IMR-90 (cell line): ENCODE data around the gene SEL1L. TPM values are rescaled to one million over a fixed set of nuclear protein-coding genes. Genes with fewer than 3 reads are reported as not detected.

Experiments
- ATAC-seq: fragments of 200-7000 bp; cut with Tn5 transposase; 2 replicates; pipeline ENCODE4 v1.9.1; 2020; ENCODE audit warnings: low read depth, mild to moderate bottlenecking, moderate library complexity
- BruUV-seq: library from RNA; stranded (reverse); fragments of 400-500 nt; replicated peaks from 2 replicates; lab custom pipeline; 2021; lab: Mats Ljungman, UMichigan
- CTCF ChIA-PET: fragments of 300-600 bp; formaldehyde crosslinking; extraction: SDS; loops from one replicate; lab custom pipeline; 2021; ENCODE audit warnings: antibody characterized with exemption; lab: Yijun Ruan, JAX
- POLR2A ChIA-PET: fragments of 300-600 bp; sonication (Branson Sonifier 250); formaldehyde crosslinking; loops from one replicate; lab custom pipeline; 2022; ENCODE audit warnings: antibody characterized with exemption; ENCODE audit not compliant: unreplicated experiment; lab: Charles Lee
- DNase-seq: peaks from one replicate; pipeline ENCODE4 v3.0.0; 2013
- H2AFZ ChIP-seq: replicated peaks from 2 replicates; pipeline ENCODE3; 2013; ENCODE audit warnings: low read length, mild to moderate bottlenecking; ENCODE audit not compliant: poor library complexity
- H2AK5ac ChIP-seq: 2 replicates; pipeline ENCODE4 v1.6.1; 2013; ENCODE audit warnings: low read depth, low read length, inconsistent platforms
- H2AK9ac ChIP-seq: replicated peaks from 2 replicates; pipeline ENCODE3; 2013; ENCODE audit warnings: mild to moderate bottlenecking, low read depth, low read length, moderate library complexity; ENCODE audit not compliant: poor library complexity
- H2BK120ac ChIP-seq: 2 replicates; pipeline ENCODE4 v1.6.1; 2013; ENCODE audit warnings: low read depth, low read length, inconsistent platforms
- H2BK15ac ChIP-seq: 3 replicates; pipeline ENCODE4 v1.6.1; 2013; ENCODE audit warnings: low read depth, low read length, inconsistent platforms
- H2BK20ac ChIP-seq: 2 replicates; pipeline ENCODE4 v1.6.1; 2013; ENCODE audit warnings: low read depth, mild to moderate bottlenecking, inconsistent platforms, low read length, moderate library complexity
- H2BK5ac ChIP-seq: 2 replicates; pipeline ENCODE4 v1.6.1; 2013; ENCODE audit warnings: mild to moderate bottlenecking, low read depth, low read length, inconsistent platforms; ENCODE audit not compliant: poor library complexity, severe bottlenecking
- H3K14ac ChIP-seq: replicated peaks from 2 replicates; pipeline ENCODE4 v1.6.1; 2013; ENCODE audit warnings: low read depth, low read length, inconsistent platforms
- H3K18ac ChIP-seq: 2 replicates; pipeline ENCODE4 v1.6.1; 2013; ENCODE audit warnings: low read depth, low read length, control low read depth
- H3K23ac ChIP-seq: 2 replicates; pipeline ENCODE4 v1.6.1; 2013; ENCODE audit warnings: low read depth, low read length, inconsistent platforms
- H3K27ac ChIP-seq: 2 replicates; pipeline ENCODE4 v1.5.1; 2013; ENCODE audit warnings: mild to moderate bottlenecking, control low read depth, low read length; ENCODE audit not compliant: insufficient read depth
- H3K27me3 ChIP-seq: 2 replicates; pipeline ENCODE4 v1.6.1; 2013; ENCODE audit warnings: low read length; ENCODE audit not compliant: control insufficient read depth, insufficient read depth
- H3K36me3 ChIP-seq: 2 replicates; pipeline ENCODE4 v1.6.1; 2013; ENCODE audit warnings: low read length, mixed read lengths; ENCODE audit not compliant: control insufficient read depth, insufficient read depth
- H3K4ac ChIP-seq: 2 replicates; pipeline ENCODE4 v1.6.1; 2013; ENCODE audit warnings: low read depth, low read length, inconsistent platforms
- H3K4me1 ChIP-seq: 2 replicates; pipeline ENCODE4 v1.6.1; 2013; ENCODE audit warnings: low read length, mixed read lengths; ENCODE audit not compliant: control insufficient read depth, insufficient read depth
- H3K4me2 ChIP-seq: 2 replicates; pipeline ENCODE4 v1.6.1; 2013; ENCODE audit warnings: low read depth, mild to moderate bottlenecking, control low read depth, low read length, moderate library complexity
- H3K4me3 ChIP-seq: 2 replicates; pipeline ENCODE4 v1.5.1; 2013; ENCODE audit warnings: low read depth, mild to moderate bottlenecking, control low read depth, low read length, moderate library complexity; ENCODE audit not compliant: insufficient read depth
- H3K56ac ChIP-seq: 2 replicates; pipeline ENCODE4 v1.6.1; 2013; ENCODE audit warnings: low read length, inconsistent platforms; ENCODE audit not compliant: insufficient read depth; ENCODE audit errors: extremely low read depth
- H3K79me1 ChIP-seq, 2 experiments: 2 replicates each; pipeline ENCODE4 v1.6.1; 2013; ENCODE audit warnings: low read length in 2 of 2, inconsistent platforms in 1 of 2, low read depth in 1 of 2
- H3K9ac ChIP-seq: 2 replicates; pipeline ENCODE4 v1.6.1; 2013; ENCODE audit warnings: low read depth, low read length, control low read depth
- H3K9me1 ChIP-seq: 2 replicates; pipeline ENCODE4 v1.6.1; 2013; ENCODE audit warnings: low read length, inconsistent platforms; ENCODE audit not compliant: insufficient read depth
- H3K9me3 ChIP-seq: 2 replicates; pipeline ENCODE4 v1.6.1; 2013; ENCODE audit warnings: low read length; ENCODE audit not compliant: control insufficient read depth, insufficient read depth
- H4K20me1 ChIP-seq: 2 replicates; pipeline ENCODE4 v1.6.1; 2013; ENCODE audit warnings: low read length, inconsistent platforms; ENCODE audit not compliant: insufficient read depth
- H4K5ac ChIP-seq: 2 replicates; pipeline ENCODE4 v1.6.1; 2013; ENCODE audit warnings: mild to moderate bottlenecking, low read depth, low read length, control low read depth
- H4K8ac ChIP-seq, 2 experiments: 2 replicates each; pipeline ENCODE4 v1.6.1; 2013; ENCODE audit warnings: low read depth in 2 of 2, low read length in 2 of 2, control low read depth in 1 of 2, inconsistent platforms in 1 of 2
- H4K91ac ChIP-seq: 2 replicates; pipeline ENCODE4 v1.6.1; 2013; ENCODE audit warnings: low read depth, low read length, inconsistent platforms; ENCODE audit not compliant: insufficient read depth
- BHLHE40 ChIP-seq: fragments of 150-350 bp; IDR thresholded peaks from 2 replicates; pipeline ENCODE4 v1.6.1; 2016; ENCODE audit warnings: mild to moderate bottlenecking, low read depth, low read length
- CEBPB ChIP-seq: IDR thresholded peaks from 2 replicates; pipeline ENCODE4 v1.6.1; 2012; ENCODE audit warnings: low read depth, low read length, improper control_type of control experiment
- CHD1 ChIP-seq: IDR thresholded peaks from 2 replicates; pipeline ENCODE4 v1.6.1; 2012; ENCODE audit warnings: low read depth, low read length, improper control_type of control experiment
- CTCF ChIP-seq: conservative IDR thresholded peaks from 2 replicates; pipeline ENCODE4 v1.5.1; 2012; ENCODE audit warnings: mild to moderate bottlenecking, low read depth, low read length, improper control_type of control experiment
- FOS ChIP-seq: fragments of 150-350 bp; IDR thresholded peaks from 2 replicates; pipeline ENCODE4 v1.6.1; 2016; ENCODE audit warnings: low read depth, low read length
- MXI1 ChIP-seq: IDR thresholded peaks from 2 replicates; pipeline ENCODE4 v1.6.1; 2012; ENCODE audit warnings: low read depth, mild to moderate bottlenecking, low read length, moderate library complexity, borderline replicate concordance
- NFE2L2 ChIP-seq: fragments of 150-350 bp; IDR thresholded peaks from 2 replicates; pipeline ENCODE4 v1.6.1; 2016; ENCODE audit warnings: low read depth, mild to moderate bottlenecking, low read length
- POLR2A ChIP-seq: IDR thresholded peaks from 2 replicates; pipeline ENCODE4 v1.6.1; 2012; ENCODE audit warnings: mild to moderate bottlenecking, low read depth, low read length
- RAD21 ChIP-seq: IDR thresholded peaks from 2 replicates; pipeline ENCODE4 v1.6.1; 2012; ENCODE audit warnings: low read length, improper control_type of control experiment
- RCOR1 ChIP-seq: IDR thresholded peaks from 2 replicates; pipeline ENCODE4 v1.6.1; 2012; ENCODE audit warnings: mild to moderate bottlenecking, low read length, improper control_type of control experiment; ENCODE audit not compliant: insufficient replicate concordance
- RFX5 ChIP-seq: IDR thresholded peaks from 2 replicates; pipeline ENCODE4 v1.8.0; 2012; ENCODE audit warnings: low read depth, mild to moderate bottlenecking, low read length, moderate library complexity
- SMC3 ChIP-seq: fragments of 150-350 bp; IDR thresholded peaks from 2 replicates; pipeline ENCODE4 v1.6.1; 2016; ENCODE audit warnings: low read depth, mild to moderate bottlenecking, antibody characterized with exemption, low read length, moderate library complexity
- whole genome bisulfite sequencing, 2 experiments: methylation state at CpG; one replicate each; pipeline versions ENCODE4 v1.1.5 to v1.1.7; 2013; ENCODE audit warnings: missing lambda C conversion rate in 2 of 2; ENCODE audit not compliant: insufficient read length in 1 of 2; ENCODE audit errors: extremely low coverage in 2 of 2; 5-methylcytosine and 5-hydroxymethylcytosine counted together
- dilution Hi-C: fragments of 300-500 bp; cut with HindIII; formaldehyde crosslinking; loops from one replicate; pipeline ENCODE4 v1.14.3; 2018; ENCODE audit warnings: low sequenced_read_pairs; ENCODE audit not compliant: unreplicated experiment
- in situ Hi-C: fragments of 300-500 bp; cut with MboI; formaldehyde crosslinking; loops from 3 replicates; pipeline ENCODE4 v1.14.3; 2019; ENCODE audit warnings: low sequenced_read_pairs, inconsistent platforms, mixed read lengths
- intact Hi-C: fragments of 100-400 bp; cut with micrococcal nuclease; formaldehyde crosslinking; loops from 2 replicates; pipeline ENCODE4 v1.10.0; 2022
- polyA plus RNA-seq, 3 experiments: library from polyadenylated mRNA; depleted of rRNA; stranded (reverse); fragments of >200 nt; gene quantifications; 2 replicates each; pipeline ENCODE4 v1.2.3, GENCODE V29; 2012; ENCODE audit warnings: low replicate concordance in 1 of 3
- total RNA-seq: library from RNA; depleted of rRNA; stranded (reverse); fragments of >200 nt; gene quantifications from 2 replicates; pipeline ENCODE4 v1.2.3, GENCODE V29; 2012

SEL1L gene
- total and polyA plus RNA-seq, 2 of the 4 experiments (the other 2 are of a cell fraction), result 21.0 to 62.4 TPM

- no peaks in the 10 kb centered on the region for H3K79me1 ChIP-seq
- ChIA-PET POLR2A (no interaction called here), CTCF (no interaction called here)
- no peak overlapping the region for H4K91ac ChIP-seq
- no peak overlapping the region for H4K8ac ChIP-seq
- no peaks in the 10 kb centered on the region for H4K20me1 ChIP-seq
- no peak overlapping the region for H2BK15ac ChIP-seq
- intact Hi-C loops, result no loop called here
- H2BK20ac ChIP-seq, result no peak overlapping the region
- no peak overlapping the region for H3K14ac ChIP-seq
- H2AK5ac ChIP-seq, result no peak overlapping the region
- H3K27ac ChIP-seq, result no peak overlapping the region
- no peaks in the 10 kb centered on the region for H3K9me3 ChIP-seq
- BruUV-seq, result no TSS peak
- no peaks in the 10 kb centered on the region for H3K27me3 ChIP-seq
- H3K4me1 ChIP-seq, result no peaks in the 10 kb centered on the region
- DNase-seq (no peak), ATAC-seq (no peak)
- H3K36me3 ChIP-seq, result peaks cover 31% of the 10 kb centered on the region
- in situ Hi-C loops, result no loop called here
- no peak overlapping the region for H2AFZ ChIP-seq
- no peak overlapping the region for H2BK120ac ChIP-seq
- no peak for TF ChIP-seq RFX5
- no peak for TF ChIP-seq MXI1
- TF ChIP-seq FOS, result no peak
- no peak for TF ChIP-seq CTCF
- TF ChIP-seq CHD1, result no peak
- TF ChIP-seq RAD21, result no peak
- no peak for TF ChIP-seq POLR2A
- TF ChIP-seq RCOR1, result no peak
- TF ChIP-seq NFE2L2, result no peak
- no peak for TF ChIP-seq BHLHE40
- no peak for TF ChIP-seq SMC3
- TF ChIP-seq CEBPB, result no peak
- H3K4ac ChIP-seq, result no peak overlapping the region
- H3K9me1 ChIP-seq, result no peaks in the 10 kb centered on the region
- H3K4me3 ChIP-seq, result no peak overlapping the region
- H2BK5ac ChIP-seq, result no peak overlapping the region
- no peak overlapping the region for H3K4me2 ChIP-seq
- no peak overlapping the region for H3K18ac ChIP-seq
- H3K9ac ChIP-seq, result no peak overlapping the region
- dilution Hi-C loops, result no loop called here
- no peak overlapping the region for H2AK9ac ChIP-seq
- H3K23ac ChIP-seq, result no peak overlapping the region
- 100% methylated on average over 2 of the region's 3 CpGs; no CpG with 5 or more reads in 1 of the 2 experiments for WGBS, 2 experiments
- no peak overlapping the region for H4K5ac ChIP-seq
- H3K56ac ChIP-seq, result no peak overlapping the region
Observed at GRCh38 chr14:81478446-81478845, 55.2 kb downstream of the SEL1L start.
